GM10266 (cell line): ENCODE results near the gene CNOT11.
A peak's percentile ranks its signal among the peaks of the same experiment; 100 is the strongest.

ENCODE experiments used
- DNase-seq: peaks from one replicate; pipeline ENCODE4 v3.0.0; 2012; ENCODE audit errors: extremely low spot score
- CTCF ChIP-seq: IDR thresholded peaks from 2 replicates; pipeline ENCODE4 v1.5.1; 2012; ENCODE audit warnings: mild to moderate bottlenecking, low read depth; ENCODE audit not compliant: control insufficient read depth, insufficient read depth; ENCODE audit errors: missing control alignments

The CNOT11 gene

GRCh38 chr2:101264360-101264939, 11.8 kb downstream of the CNOT11 start:
- no peak for DNase-seq
- no peak for TF ChIP-seq CTCF

- no peak for DNase-seq
- no peak for TF ChIP-seq CTCF
These were observed 13.3 kb downstream of the CNOT11 start for GRCh38 chr2:101265893-101266499.

GRCh38 chr2:101267671-101268656, 15.3 kb downstream of the CNOT11 start:
- no peak for TF ChIP-seq CTCF
- DNase-seq, result no peak

- no peak for DNase-seq
- TF ChIP-seq CTCF, result no peak
These were observed 18.1 kb downstream of the CNOT11 start for GRCh38 chr2:101270700-101271259.

GRCh38 chr2:101272045-101272784, 19.5 kb downstream of the CNOT11 start:
- TF ChIP-seq CTCF, result no peak
- DNase-seq, result peak; percentile 66

GRCh38 chr2:101273056-101273455, 20.4 kb downstream of the CNOT11 start:
- DNase-seq, result no peak
- TF ChIP-seq CTCF, result no peak
